Smooth muscle cell (in vitro differentiated cells): Measurements from ENCODE around the gene RTRAF. TPM values are rescaled to one million over a fixed set of nuclear protein-coding genes. Genes with fewer than 3 reads are reported as not detected.

ENCODE experiments used
- DNase-seq: peaks from one replicate; lab custom pipeline; 2025; ENCODE audit not compliant: unreplicated experiment; lab: John Stamatoyannopoulos, UW
- H2AFZ ChIP-seq: fragments of 200-600 bp; sonication (generic); 2 replicates; pipeline ENCODE4 v1.6.0; 2016; ENCODE audit warnings: antibody characterized with exemption, low read depth, mild to moderate bottlenecking
- H3F3A ChIP-seq: fragments of 200-600 bp; sonication (generic); 2 replicates; pipeline ENCODE4 v1.6.0; 2017; ENCODE audit warnings: antibody characterized with exemption, low read depth
- H3K27ac ChIP-seq: fragments of 200-600 bp; sonication (generic); 2 replicates; pipeline ENCODE4 v1.5.1; 2016; ENCODE audit warnings: low read depth, mild to moderate bottlenecking
- H3K27me3 ChIP-seq: fragments of 200-600 bp; sonication (generic); 2 replicates; pipeline ENCODE4 v1.6.1; 2016; ENCODE audit warnings: low read depth, mild to moderate bottlenecking
- H3K36me3 ChIP-seq: fragments of 200-600 bp; sonication (generic); 2 replicates; pipeline ENCODE4 v1.5.1; 2016; ENCODE audit warnings: low read depth
- H3K4me1 ChIP-seq: fragments of 200-600 bp; sonication (generic); 2 replicates; pipeline ENCODE4 v1.5.1; 2016; ENCODE audit warnings: low read depth
- H3K4me2 ChIP-seq: fragments of 200-600 bp; sonication (generic); 2 replicates; pipeline ENCODE4 v1.6.0; 2016; ENCODE audit warnings: mild to moderate bottlenecking
- H3K4me3 ChIP-seq: fragments of 200-600 bp; sonication (generic); 2 replicates; pipeline ENCODE4 v1.5.1; 2016; ENCODE audit warnings: mild to moderate bottlenecking
- H3K79me2 ChIP-seq: fragments of 200-600 bp; sonication (generic); 2 replicates; pipeline ENCODE4 v1.6.0; 2016; ENCODE audit warnings: low read depth, mild to moderate bottlenecking
- H3K9ac ChIP-seq: fragments of 200-600 bp; sonication (generic); 2 replicates; pipeline ENCODE4 v1.6.0; 2016; ENCODE audit warnings: low read depth
- H3K9me3 ChIP-seq: fragments of 200-600 bp; sonication (generic); replicated peaks from 2 replicates; pipeline ENCODE4 v1.5.1; 2016; ENCODE audit warnings: low read depth
- H4K20me1 ChIP-seq: fragments of 200-600 bp; sonication (generic); 2 replicates; pipeline ENCODE4 v1.6.0; 2016; ENCODE audit warnings: low read depth
- WGBS: methylation state at CpG from one replicate; pipeline ENCODE4 v1.1.7; 2016; ENCODE audit warnings: low lambda C conversion rate; 5-methylcytosine and 5-hydroxymethylcytosine counted together
- polyA plus RNA-seq: library from polyadenylated mRNA; unstranded; fragments of >200 nt; fragmentation: Nextera tagmentation; extraction: Ambion mirVana; gene quantifications from 2 replicates; pipeline ENCODE4 v1.2.1, GENCODE V29; 2016
- total RNA-seq: library from RNA; depleted of rRNA; stranded (reverse); fragments of >200 nt; gene quantifications from 2 replicates; pipeline ENCODE4 v1.2.3, GENCODE V29; 2014
- TF ChIP-seq, protein P1 (sequence below): fragments of 200-600 bp; sonication (generic); IDR thresholded peaks from 2 replicates; pipeline ENCODE4 v1.5.1; 2017; ENCODE audit warnings: borderline replicate concordance, mild to moderate bottlenecking, antibody characterized with exemption; ENCODE audit not compliant: insufficient read depth, poor library complexity, severe bottlenecking

RTRAF gene
- total and polyA plus RNA-seq, 2 experiments from 2014 or later = 163 to 218 TPM

DNA sequence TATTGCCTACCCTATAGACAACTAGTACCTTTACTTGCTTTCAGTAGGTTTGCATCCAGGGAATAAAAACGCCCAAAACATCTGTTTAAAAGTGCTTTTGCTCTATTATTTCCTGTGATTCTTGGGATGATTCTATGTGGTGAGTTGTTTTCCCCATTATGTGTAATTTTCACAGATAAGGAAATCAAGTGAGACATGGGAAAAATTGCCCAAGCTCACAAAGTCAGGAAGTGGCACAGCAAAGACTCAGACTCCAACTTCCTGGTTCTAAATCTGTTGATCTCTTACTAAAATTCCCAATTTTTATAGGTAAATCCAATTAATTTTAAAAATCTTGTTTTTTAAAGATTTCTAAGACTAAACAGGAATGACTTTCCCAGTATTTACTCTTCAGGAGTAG is 40.5 kb downstream of the RTRAF start:
- Histone ChIP-seq H3F3A (peaks cover 25% of the 10 kb centered on the region), H3K4me2 (no peak overlapping the region), H3K4me1 (peaks cover 13% of the 10 kb centered on the region), H3K79me2 (no peaks in the 10 kb centered on the region), H3K27ac (peak overlapping the region; percentile 89), H3K27me3 (no peaks in the 10 kb centered on the region), H2AFZ (no peak overlapping the region), H3K9me3 (no peaks in the 10 kb centered on the region), H3K9ac (no peak overlapping the region), H4K20me1 (no peaks in the 10 kb centered on the region), H3K4me3 (no peak overlapping the region), H3K36me3 (no peaks in the 10 kb centered on the region)
- no peak for DNase-seq
- 60% methylated on average over 1 of the region's 1 CpG for WGBS
- TF ChIP-seq, protein P1, sequence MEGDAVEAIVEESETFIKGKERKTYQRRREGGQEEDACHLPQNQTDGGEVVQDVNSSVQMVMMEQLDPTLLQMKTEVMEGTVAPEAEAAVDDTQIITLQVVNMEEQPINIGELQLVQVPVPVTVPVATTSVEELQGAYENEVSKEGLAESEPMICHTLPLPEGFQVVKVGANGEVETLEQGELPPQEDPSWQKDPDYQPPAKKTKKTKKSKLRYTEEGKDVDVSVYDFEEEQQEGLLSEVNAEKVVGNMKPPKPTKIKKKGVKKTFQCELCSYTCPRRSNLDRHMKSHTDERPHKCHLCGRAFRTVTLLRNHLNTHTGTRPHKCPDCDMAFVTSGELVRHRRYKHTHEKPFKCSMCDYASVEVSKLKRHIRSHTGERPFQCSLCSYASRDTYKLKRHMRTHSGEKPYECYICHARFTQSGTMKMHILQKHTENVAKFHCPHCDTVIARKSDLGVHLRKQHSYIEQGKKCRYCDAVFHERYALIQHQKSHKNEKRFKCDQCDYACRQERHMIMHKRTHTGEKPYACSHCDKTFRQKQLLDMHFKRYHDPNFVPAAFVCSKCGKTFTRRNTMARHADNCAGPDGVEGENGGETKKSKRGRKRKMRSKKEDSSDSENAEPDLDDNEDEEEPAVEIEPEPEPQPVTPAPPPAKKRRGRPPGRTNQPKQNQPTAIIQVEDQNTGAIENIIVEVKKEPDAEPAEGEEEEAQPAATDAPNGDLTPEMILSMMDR = no peak

DNA sequence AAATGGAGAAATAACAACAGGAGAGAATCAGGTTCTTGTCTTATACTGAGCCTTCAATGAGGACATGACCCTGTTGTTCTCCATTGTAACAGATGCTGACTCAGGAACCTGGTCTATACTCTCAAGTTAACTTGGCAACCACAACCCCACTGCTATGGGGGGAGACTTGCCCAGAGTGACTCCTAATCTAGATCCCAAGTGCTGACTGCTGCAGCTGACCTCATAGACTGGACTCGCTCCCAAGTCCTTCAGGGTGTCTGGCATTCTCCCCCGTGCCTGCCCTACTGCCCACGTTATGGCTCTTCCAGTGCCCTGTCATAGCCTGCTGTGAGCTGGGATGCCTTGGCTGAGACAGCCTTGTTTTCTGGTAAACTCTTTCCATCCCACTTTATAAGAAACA is 42.4 kb downstream of the RTRAF start:
- Histone ChIP-seq H3K36me3 (peaks cover 9% of the 10 kb centered on the region), H3K27ac (peak overlapping the region; percentile 89), H3K4me1 (peaks cover 13% of the 10 kb centered on the region), H3K9ac (peak overlapping the region; percentile 78), H3K4me3 (no peak overlapping the region), H3K9me3 (no peaks in the 10 kb centered on the region), H3K4me2 (peak overlapping the region; percentile 69), H3K27me3 (no peaks in the 10 kb centered on the region), H4K20me1 (no peaks in the 10 kb centered on the region), H3F3A (peaks cover 22% of the 10 kb centered on the region), H3K79me2 (no peaks in the 10 kb centered on the region), H2AFZ (no peak overlapping the region)
- no peak for DNase-seq
- WGBS = 26% methylated on average over 3 of the region's 3 CpGs
- TF ChIP-seq, protein P1 = no peak

DNA sequence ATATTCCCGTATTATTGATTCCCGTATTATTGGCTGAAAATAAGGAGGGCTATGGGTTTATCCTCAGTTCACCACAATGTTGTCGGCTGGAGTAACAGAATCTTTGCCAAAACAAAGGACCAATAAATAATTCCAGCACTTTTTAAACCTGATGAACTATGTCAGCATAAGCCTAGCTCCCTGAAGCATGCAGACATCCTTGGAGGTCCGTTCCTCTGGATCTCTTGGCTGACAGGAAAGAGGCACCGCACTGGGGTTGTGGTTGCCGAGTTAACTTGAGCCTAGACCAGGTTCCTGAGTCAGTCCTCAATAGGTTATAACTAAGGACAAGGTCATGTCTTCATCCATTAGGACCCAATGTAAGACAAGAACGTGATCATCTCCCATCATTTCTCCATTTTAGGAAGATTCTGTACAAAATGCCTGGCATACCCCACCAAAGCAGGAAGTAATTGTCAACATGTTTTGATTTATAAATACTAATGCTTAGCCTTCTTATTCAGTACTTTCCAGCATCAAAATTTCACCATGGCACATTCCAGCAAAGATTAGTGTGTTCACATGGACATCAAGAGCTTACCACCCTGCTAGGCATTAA is 43.0 kb downstream of the RTRAF start:
- WGBS = 34% methylated on average over 7 of the region's 7 CpGs
- H2AFZ ChIP-seq = no peak overlapping the region

More for the DNA sequence above, 43.0 kb downstream of the RTRAF start:
- H3K9me3 ChIP-seq = no peaks in the 10 kb centered on the region
- peaks cover 13% of the 10 kb centered on the region for H3K4me1 ChIP-seq
- H3K36me3 ChIP-seq = peaks cover 14% of the 10 kb centered on the region
- TF ChIP-seq, protein P1 = no peak
- H3K79me2 ChIP-seq = no peaks in the 10 kb centered on the region
- peak overlapping the region; percentile 78 for H3K9ac ChIP-seq
- H3K27ac ChIP-seq = peak overlapping the region; percentile 89
- H3K4me2 ChIP-seq = peak overlapping the region; percentile 69
- H3K4me3 ChIP-seq = no peak overlapping the region
- H3K27me3 ChIP-seq = no peaks in the 10 kb centered on the region
- DNase-seq = no peak
- H3F3A ChIP-seq = peaks cover 22% of the 10 kb centered on the region
- no peaks in the 10 kb centered on the region for H4K20me1 ChIP-seq
